Thyroid gland (tissue), 4 donors: ENCODE measurements around the gene GJB3.

Source experiments
- POLR2A ChIP-seq, 2 donors: fragments of 450-650 bp; IDR thresholded peaks; one replicate each; pipeline ENCODE4 v1.6.1; 2017; ENCODE audit warnings: antibody characterized with exemption in 2 of 2, mild to moderate bottlenecking in 2 of 2, moderate library complexity in 1 of 2
- TF ChIP-seq, protein P1 (sequence below), 6 experiments: fragments of 200-600 bp in 3 of 6; fragments of 450-650 bp in 3 of 6; sonication (generic) in 3 of 6; IDR thresholded peaks; one replicate each; pipeline ENCODE4 v1.5.1; 2016 to 2019; ENCODE audit warnings: antibody characterized with exemption in 6 of 6, mild to moderate bottlenecking in 2 of 6, inconsistent platforms in 1 of 6, moderate library complexity in 1 of 6

DNA sequence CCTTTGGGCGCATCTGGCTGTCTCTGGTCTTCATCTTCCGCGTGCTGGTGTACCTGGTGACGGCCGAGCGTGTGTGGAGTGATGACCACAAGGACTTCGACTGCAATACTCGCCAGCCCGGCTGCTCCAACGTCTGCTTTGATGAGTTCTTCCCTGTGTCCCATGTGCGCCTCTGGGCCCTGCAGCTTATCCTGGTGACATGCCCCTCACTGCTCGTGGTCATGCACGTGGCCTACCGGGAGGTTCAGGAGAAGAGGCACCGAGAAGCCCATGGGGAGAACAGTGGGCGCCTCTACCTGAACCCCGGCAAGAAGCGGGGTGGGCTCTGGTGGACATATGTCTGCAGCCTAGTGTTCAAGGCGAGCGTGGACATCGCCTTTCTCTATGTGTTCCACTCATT, 23.6 kb upstream of the GJB3 start:
- TF ChIP-seq, protein P1, sequence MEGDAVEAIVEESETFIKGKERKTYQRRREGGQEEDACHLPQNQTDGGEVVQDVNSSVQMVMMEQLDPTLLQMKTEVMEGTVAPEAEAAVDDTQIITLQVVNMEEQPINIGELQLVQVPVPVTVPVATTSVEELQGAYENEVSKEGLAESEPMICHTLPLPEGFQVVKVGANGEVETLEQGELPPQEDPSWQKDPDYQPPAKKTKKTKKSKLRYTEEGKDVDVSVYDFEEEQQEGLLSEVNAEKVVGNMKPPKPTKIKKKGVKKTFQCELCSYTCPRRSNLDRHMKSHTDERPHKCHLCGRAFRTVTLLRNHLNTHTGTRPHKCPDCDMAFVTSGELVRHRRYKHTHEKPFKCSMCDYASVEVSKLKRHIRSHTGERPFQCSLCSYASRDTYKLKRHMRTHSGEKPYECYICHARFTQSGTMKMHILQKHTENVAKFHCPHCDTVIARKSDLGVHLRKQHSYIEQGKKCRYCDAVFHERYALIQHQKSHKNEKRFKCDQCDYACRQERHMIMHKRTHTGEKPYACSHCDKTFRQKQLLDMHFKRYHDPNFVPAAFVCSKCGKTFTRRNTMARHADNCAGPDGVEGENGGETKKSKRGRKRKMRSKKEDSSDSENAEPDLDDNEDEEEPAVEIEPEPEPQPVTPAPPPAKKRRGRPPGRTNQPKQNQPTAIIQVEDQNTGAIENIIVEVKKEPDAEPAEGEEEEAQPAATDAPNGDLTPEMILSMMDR (IDR thresholded peaks at IDR 0.05): no peak
- TF ChIP-seq POLR2A (IDR thresholded peaks at IDR 0.05): no peak
